ENCODE data around the gene CCDC137. TPM values are rescaled to one million over a fixed set of nuclear protein-coding genes. Genes with fewer than 3 reads are reported as not detected.
A peak's percentile ranks its signal among the peaks of the same experiment; 100 is the strongest.

CCDC137 gene
- total and polyA plus RNA-seq, 5 donors from 2014 or later, result 10.2 to 30.4 (median 12.4) TPM

DNA sequence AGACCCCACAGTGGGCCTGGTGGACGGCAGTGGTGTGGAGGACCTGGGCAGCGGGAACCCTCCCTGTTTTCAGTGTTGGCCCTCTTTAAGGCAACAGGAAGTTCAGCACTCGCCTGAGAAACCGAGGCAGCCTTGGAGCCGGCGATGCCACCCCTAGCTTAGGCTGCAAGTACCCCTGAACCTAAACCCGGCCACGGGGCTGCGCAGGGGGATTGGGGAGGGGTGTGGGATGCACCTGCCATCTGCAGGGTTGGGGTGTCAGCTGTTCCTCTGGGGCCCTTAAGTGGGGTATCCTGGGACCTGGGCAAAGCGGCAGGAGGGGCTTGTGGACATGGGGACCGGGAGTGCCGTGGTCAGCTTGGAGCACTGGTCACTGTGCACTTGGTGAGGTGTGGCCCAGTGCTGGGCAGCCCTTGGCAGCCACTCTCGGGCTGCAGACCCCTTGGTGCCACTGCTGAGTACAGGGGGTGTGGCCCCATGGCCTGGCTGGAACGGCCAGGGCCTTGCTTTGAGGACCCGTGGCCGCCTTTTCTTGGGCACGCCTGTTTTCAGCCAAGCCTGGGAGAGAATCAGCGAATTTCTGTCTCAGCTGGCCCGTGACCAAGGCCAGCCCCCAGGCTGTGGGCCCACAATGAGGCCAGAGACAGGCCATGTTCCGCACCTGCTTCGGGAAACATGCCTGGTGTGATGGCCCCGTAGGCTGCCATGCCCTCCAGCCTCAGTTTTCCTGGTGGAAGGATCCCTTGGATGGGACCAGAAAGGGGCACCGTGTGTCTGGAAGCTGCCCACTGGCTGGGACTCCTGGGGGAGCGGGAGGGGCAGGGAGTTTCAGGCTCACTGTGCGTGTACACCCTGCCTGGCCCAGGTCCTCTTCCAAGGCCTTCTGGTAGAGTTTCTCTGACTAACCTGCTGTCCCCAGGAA lies 41.4 kb downstream of the CCDC137 start:
- no peak overlapping the region for H3K27ac Mint-ChIP-seq
- H3K9me3 Mint-ChIP-seq, result no peaks in the 10 kb centered on the region
- no peak overlapping the region for H3K27ac ChIP-seq (ENCODE audit: insufficient read depth, low read length, poor library complexity, severe bottlenecking)
- H3K36me3 Mint-ChIP-seq, result peaks cover 7% of the 10 kb centered on the region
- ATAC-seq (ENCODE audit: low read depth in 2 of 2), result no peak
- no peak for DNase-seq
- H3K4me1 ChIP-seq (ENCODE audit: control insufficient read depth, insufficient read depth, low read length, poor library complexity, severe bottlenecking), result peaks cover 37% of the 10 kb centered on the region
- H3K9me3 ChIP-seq (ENCODE audit: control insufficient read depth in 2 of 2, low read length in 2 of 2), result no peaks in the 10 kb centered on the region
- no peaks in the 10 kb centered on the region for H3K27me3 Mint-ChIP-seq
- H3K27me3 ChIP-seq (ENCODE audit: control insufficient read depth, insufficient read depth, low read length), result no peaks in the 10 kb centered on the region
- H3K4me1 Mint-ChIP-seq, result peaks cover 0 to 36% (median 5%) of the 10 kb centered on the region in 4 donors
- no peak overlapping the region for H3K4me3 ChIP-seq (ENCODE audit: low read depth, low read length)
- peaks cover 4% of the 10 kb centered on the region for H3K36me3 ChIP-seq (ENCODE audit: control insufficient read depth, insufficient read depth, low read length)
- H3K4me3 Mint-ChIP-seq, result no peak overlapping the region

- Histone ChIP-seq H3K36me3 (ENCODE audit: control insufficient read depth, insufficient read depth, low read length) (peaks cover 4% of the 10 kb centered on the region), H3K27ac (ENCODE audit: insufficient read depth, low read length, poor library complexity, severe bottlenecking) (no peak overlapping the region), H3K4me1 (ENCODE audit: control insufficient read depth, insufficient read depth, low read length, poor library complexity, severe bottlenecking) (peaks cover 41% of the 10 kb centered on the region), H3K9me3 (ENCODE audit: control insufficient read depth in 2 of 2, low read length in 2 of 2) (no peaks in the 10 kb centered on the region), H3K27me3 (ENCODE audit: control insufficient read depth, insufficient read depth, low read length) (no peaks in the 10 kb centered on the region), H3K4me3 (ENCODE audit: low read depth, low read length) (no peak overlapping the region)
- Mint-ChIP-seq H3K4me3 (no peak overlapping the region), H3K27ac (peak overlapping the region in 1 of 3 donors; percentile 9), H3K27me3 (no peaks in the 10 kb centered on the region), H3K4me1 (peaks cover 0 to 38% (median 6%) of the 10 kb centered on the region in 4 donors), H3K36me3 (peaks cover 7% of the 10 kb centered on the region), H3K9me3 (no peaks in the 10 kb centered on the region)
- DNase-seq (no peak), ATAC-seq (ENCODE audit: low read depth in 2 of 2) (no peak)
These were observed 42.2 kb downstream of the CCDC137 start for GRCh38 chr17:81708739-81709185.

DNA sequence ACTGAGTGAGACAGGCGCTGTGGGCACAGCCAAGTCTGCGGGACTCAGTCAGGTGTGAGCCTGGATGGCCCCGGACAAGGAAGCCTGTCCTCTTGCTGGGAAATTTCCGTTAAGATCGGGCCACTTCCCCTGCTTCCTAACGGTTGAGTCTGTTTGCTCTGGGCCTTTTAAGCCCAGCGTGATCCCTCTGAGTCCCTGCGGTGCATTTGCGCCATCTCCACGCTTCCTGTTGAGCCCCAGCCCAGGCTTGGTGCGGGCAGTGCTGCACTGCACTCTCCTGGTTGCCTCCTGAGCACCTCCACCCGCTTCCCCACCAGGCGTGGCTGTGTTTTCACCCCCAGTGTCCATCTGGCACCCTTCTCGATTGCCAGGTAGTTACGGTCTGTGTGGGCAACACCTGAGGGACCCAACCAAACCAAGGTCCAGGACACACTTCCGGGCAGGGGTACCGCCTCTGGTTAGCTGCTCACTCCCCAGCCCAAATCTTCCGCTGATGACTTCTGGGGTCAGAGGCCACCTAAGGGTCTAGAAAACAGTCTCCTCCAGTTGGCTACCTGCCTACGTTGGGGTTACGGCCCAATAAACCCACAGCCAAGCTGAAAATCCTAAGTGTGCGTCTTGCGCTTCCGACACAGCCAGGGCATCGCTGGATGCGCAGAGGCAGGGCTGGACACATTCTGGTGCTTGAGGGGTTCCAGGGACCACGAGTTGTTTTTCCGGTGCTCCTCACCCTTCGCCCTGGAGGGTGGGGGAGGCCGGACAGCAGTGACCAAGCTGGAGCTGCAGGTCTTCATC lies 44.2 kb downstream of the CCDC137 start:
- Mint-ChIP-seq H3K9me3 (no peaks in the 10 kb centered on the region), H3K4me1 (peaks cover 0 to 24% (median 4%) of the 10 kb centered on the region in 4 donors), H3K36me3 (peaks cover 4% of the 10 kb centered on the region), H3K27ac (peak overlapping the region; percentile 14 to 77 (median 76)), H3K27me3 (no peaks in the 10 kb centered on the region), H3K4me3 (peak overlapping the region; percentile 77 to 83 (median 80))
- Histone ChIP-seq H3K4me1 (ENCODE audit: control insufficient read depth, insufficient read depth, low read length, poor library complexity, severe bottlenecking) (peaks cover 32% of the 10 kb centered on the region), H3K9me3 (ENCODE audit: control insufficient read depth in 2 of 2, low read length in 2 of 2) (no peaks in the 10 kb centered on the region), H3K27ac (ENCODE audit: insufficient read depth, low read length, poor library complexity, severe bottlenecking) (no peak overlapping the region), H3K4me3 (ENCODE audit: low read depth, low read length) (no peak overlapping the region), H3K27me3 (ENCODE audit: control insufficient read depth, insufficient read depth, low read length) (no peaks in the 10 kb centered on the region), H3K36me3 (ENCODE audit: control insufficient read depth, insufficient read depth, low read length) (peaks cover 4% of the 10 kb centered on the region)
- ATAC-seq (ENCODE audit: low read depth in 2 of 2), result no peak
- DNase-seq, result peak in 1 of 3 donors; percentile 43

- DNase-seq (peak; percentile 68 to 88 (median 77)), ATAC-seq (ENCODE audit: low read depth in 2 of 2) (peak; percentile 84)
- no peaks in the 10 kb centered on the region for H3K27me3 Mint-ChIP-seq
- no peaks in the 10 kb centered on the region for H3K9me3 ChIP-seq (ENCODE audit: control insufficient read depth in 2 of 2, low read length in 2 of 2)
- peaks cover 0 to 19% (median 4%) of the 10 kb centered on the region in 4 donors for H3K4me1 Mint-ChIP-seq
- H3K4me3 Mint-ChIP-seq, result peak within 1 kb of the TSS; percentile 79 to 86 (median 82)
- no peaks in the 10 kb centered on the region for H3K9me3 Mint-ChIP-seq
- H3K27ac Mint-ChIP-seq, result peak within 1 kb of the TSS in 2 of 3 donors; percentile 43 to 77
- H3K27ac ChIP-seq (ENCODE audit: insufficient read depth, low read length, poor library complexity, severe bottlenecking), result peak within 1 kb of the TSS; percentile 5
- no peaks in the 10 kb centered on the region for H3K27me3 ChIP-seq (ENCODE audit: control insufficient read depth, insufficient read depth, low read length)
- no peaks in the 10 kb centered on the region for H3K36me3 ChIP-seq (ENCODE audit: control insufficient read depth, insufficient read depth, low read length)
- peak within 1 kb of the TSS; percentile 26 for H3K4me3 ChIP-seq (ENCODE audit: low read depth, low read length)
- no peaks in the 10 kb centered on the region for H3K36me3 Mint-ChIP-seq
- H3K4me1 ChIP-seq (ENCODE audit: control insufficient read depth, insufficient read depth, low read length, poor library complexity, severe bottlenecking), result peaks cover 32% of the 10 kb centered on the region
These were observed 45.4 kb downstream of the CCDC137 start, which contains the start of gene SLC25A10 for GRCh38 chr17:81711814-81712467. Gene SLC25A10 (plus strand): TSS chr17:81712284. CDS start chr17:81712427, 143 bp downstream.

DNA sequence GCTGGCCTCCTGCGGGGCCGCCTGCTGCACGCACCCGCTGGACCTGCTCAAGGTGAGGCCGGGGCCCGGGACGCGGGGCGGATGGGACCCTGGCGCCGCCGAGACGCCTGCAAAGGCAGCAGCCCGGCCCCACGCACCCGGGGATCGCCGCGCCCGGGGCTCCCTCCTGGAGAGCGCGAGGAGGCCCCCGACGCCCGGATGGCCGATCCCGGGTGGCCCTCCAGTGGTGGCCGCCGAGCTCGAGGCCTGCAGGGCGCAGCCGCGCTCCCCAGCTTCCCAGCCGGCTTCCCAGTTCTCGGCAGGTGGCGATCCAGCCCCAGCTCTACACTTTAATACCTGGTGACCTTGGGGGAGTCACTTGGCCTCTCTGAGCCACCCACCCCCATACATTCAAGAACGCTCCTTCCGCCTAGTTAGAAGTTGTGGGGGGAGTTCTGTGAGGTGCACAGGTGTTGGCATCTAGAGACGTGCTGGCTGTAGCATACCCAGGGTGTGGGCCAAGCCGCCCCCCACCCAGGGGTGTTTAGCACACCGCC lies 46.0 kb downstream of the CCDC137 start:
- ATAC-seq (ENCODE audit: low read depth in 2 of 2) (peak; percentile 2 to 3), DNase-seq (peak in 1 of 3 donors; percentile 18)
- Histone ChIP-seq H3K4me3 (ENCODE audit: low read depth, low read length) (no peak overlapping the region), H3K27me3 (ENCODE audit: control insufficient read depth, insufficient read depth, low read length) (no peaks in the 10 kb centered on the region), H3K27ac (ENCODE audit: insufficient read depth, low read length, poor library complexity, severe bottlenecking) (no peak overlapping the region), H3K9me3 (ENCODE audit: control insufficient read depth in 2 of 2, low read length in 2 of 2) (no peaks in the 10 kb centered on the region), H3K36me3 (ENCODE audit: control insufficient read depth, insufficient read depth, low read length) (no peaks in the 10 kb centered on the region), H3K4me1 (ENCODE audit: control insufficient read depth, insufficient read depth, low read length, poor library complexity, severe bottlenecking) (peaks cover 32% of the 10 kb centered on the region)
- peak overlapping the region in 1 of 3 donors; percentile 65 for H3K27ac Mint-ChIP-seq
- H3K4me3 Mint-ChIP-seq, result peak overlapping the region; percentile 64 to 86 (median 80)
- no peaks in the 10 kb centered on the region for H3K9me3 Mint-ChIP-seq
- no peaks in the 10 kb centered on the region for H3K36me3 Mint-ChIP-seq
- H3K4me1 Mint-ChIP-seq, result peaks cover 0 to 19% (median 4%) of the 10 kb centered on the region in 4 donors
- H3K27me3 Mint-ChIP-seq, result no peaks in the 10 kb centered on the region

- H3K27ac Mint-ChIP-seq, result peak overlapping the region in 1 of 3 donors; percentile 65
- no peaks in the 10 kb centered on the region for H3K27me3 ChIP-seq (ENCODE audit: control insufficient read depth, insufficient read depth, low read length)
- H3K9me3 ChIP-seq (ENCODE audit: control insufficient read depth in 2 of 2, low read length in 2 of 2), result no peaks in the 10 kb centered on the region
- peak overlapping the region; percentile 65 to 86 (median 80) for H3K4me3 Mint-ChIP-seq
- no peaks in the 10 kb centered on the region for H3K36me3 Mint-ChIP-seq
- no peak for ATAC-seq (ENCODE audit: low read depth in 2 of 2)
- no peak for DNase-seq
- H3K4me1 Mint-ChIP-seq, result peaks cover 0 to 19% (median 4%) of the 10 kb centered on the region in 4 donors
- no peak overlapping the region for H3K4me3 ChIP-seq (ENCODE audit: low read depth, low read length)
- H3K36me3 ChIP-seq (ENCODE audit: control insufficient read depth, insufficient read depth, low read length), result no peaks in the 10 kb centered on the region
- no peaks in the 10 kb centered on the region for H3K27me3 Mint-ChIP-seq
- H3K27ac ChIP-seq (ENCODE audit: insufficient read depth, low read length, poor library complexity, severe bottlenecking), result no peak overlapping the region
- H3K9me3 Mint-ChIP-seq, result no peaks in the 10 kb centered on the region
- peaks cover 32% of the 10 kb centered on the region for H3K4me1 ChIP-seq (ENCODE audit: control insufficient read depth, insufficient read depth, low read length, poor library complexity, severe bottlenecking)
These were observed 46.5 kb downstream of the CCDC137 start for GRCh38 chr17:81713004-81713555.
